NCI-H128 (cell line): ENCODE measurements around the gene EPGN.

ENCODE experiments used
- DNase-seq: peaks from one replicate; lab custom pipeline; 2025; ENCODE audit not compliant: unreplicated experiment; lab: John Stamatoyannopoulos, UW

Gene EPGN, protein sequence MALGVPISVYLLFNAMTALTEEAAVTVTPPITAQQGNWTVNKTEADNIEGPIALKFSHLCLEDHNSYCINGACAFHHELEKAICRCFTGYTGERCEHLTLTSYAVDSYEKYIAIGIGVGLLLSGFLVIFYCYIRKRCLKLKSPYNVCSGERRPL

GRCh38 chr4:74308215-74308614 lies at the start of gene EPGN:
Gene EPGN, plus strand, starts transcription at chr4:74308470. Its CDS starts 64 bp downstream, at chr4:74308534.
- DNase-seq = no peak

DNA sequence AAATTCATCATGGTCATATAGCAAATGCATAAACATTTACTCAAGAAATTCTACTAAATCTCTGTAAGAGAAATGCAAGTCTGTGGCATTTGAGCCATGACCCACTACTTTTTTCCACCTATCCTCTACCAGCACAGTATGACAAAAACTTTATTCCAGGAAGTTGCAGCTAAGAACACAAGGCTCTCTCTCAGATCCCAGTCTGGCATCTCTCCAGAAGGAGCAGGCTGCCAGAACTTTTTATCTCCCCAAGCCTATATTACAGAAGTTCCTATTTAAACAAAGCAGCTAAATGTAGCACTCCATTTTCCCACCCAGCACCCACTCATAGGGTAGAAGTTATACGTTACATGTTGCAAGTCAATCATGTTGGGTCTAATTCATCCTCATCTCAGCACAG lies 49.3 kb upstream of the EPGN start:
- no peak for DNase-seq

GRCh38 chr4:74260036-74260435 lies 48.2 kb upstream of the EPGN start:
- DNase-seq = no peak

DNA sequence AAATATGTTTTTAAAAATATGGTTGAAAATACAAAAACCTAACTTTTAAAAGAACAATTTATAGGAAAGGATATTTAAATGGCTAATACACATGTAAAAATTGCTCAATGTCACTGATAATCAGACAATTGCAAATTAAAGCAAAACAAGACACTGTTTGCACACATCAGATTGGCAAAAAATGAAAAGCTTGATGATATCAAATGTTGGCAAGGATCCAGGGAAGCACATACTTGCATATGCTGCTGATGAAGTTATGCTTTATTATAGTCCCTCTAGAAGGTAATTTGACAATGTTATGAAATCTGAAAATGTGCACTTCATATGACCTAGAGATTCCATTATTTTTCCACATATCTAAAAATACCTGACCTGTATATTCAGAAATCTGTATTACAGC lies 45.7 kb upstream of the EPGN start:
- DNase-seq = no peak

- no peak for DNase-seq
Observed at GRCh38 chr4:74263551-74263950, 44.7 kb upstream of the EPGN start.

- DNase-seq = no peak
Observed at GRCh38 chr4:74266081-74266480, 42.2 kb upstream of the EPGN start.

- DNase-seq = no peak
Observed at GRCh38 chr4:74267998-74268606, 40.2 kb upstream of the EPGN start.

DNA sequence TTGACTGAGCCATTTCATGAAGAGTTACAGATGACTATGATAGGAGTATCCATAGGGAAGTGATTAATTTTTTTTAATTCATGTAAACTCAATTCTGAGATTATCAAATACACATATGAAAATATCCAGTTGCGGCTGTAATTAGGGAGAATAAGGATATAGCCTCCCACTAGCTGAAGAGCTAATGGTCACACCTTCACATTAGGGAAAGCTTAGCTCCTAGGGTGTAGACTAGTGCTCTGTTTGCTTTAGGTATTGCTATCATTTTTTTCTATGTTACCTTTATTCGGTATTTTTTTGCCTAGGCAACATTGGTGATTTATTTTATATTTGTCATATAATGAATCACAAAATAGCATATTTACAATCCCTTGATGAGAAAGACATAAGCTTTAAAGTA lies 39.6 kb upstream of the EPGN start:
- DNase-seq = no peak

GRCh38 chr4:74278490-74278889 lies 29.8 kb upstream of the EPGN start:
- no peak for DNase-seq

DNA sequence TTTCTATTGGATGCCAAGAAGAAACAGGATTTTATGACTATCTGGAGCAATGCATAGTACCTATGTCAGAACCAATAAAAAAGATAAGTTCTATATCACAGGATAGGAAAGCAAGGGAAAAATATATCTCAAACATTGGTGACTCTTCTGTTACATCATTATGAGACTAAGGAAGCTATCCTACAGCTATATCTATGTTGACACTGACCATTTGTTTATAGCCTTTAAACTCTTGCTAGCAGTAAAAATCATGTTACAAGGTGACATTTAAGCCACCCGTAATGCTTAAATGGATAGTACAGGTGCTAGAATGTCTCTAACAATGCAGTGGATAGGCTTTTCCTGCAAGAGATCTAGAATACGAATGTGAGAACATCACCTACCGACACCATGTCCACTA lies 28.6 kb upstream of the EPGN start:
- DNase-seq = no peak

DNA sequence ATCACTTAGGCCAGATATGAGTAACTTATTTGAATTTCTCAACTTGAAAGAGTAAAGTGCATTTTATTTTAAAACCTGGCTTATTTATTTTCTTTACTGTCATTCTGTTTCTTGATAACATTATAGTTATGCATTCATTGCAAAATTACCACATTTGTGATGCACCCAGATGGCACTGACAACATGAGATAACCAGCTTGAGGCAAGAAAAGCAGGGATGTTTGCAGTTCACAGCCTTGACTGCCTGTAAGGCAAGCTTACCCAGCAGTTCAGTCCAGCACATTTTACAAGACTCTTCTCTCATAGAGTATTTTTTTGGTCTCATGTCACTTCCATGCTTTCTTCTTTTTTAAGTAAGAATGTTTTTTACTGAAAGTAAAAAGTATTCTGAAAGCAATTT lies 25.3 kb upstream of the EPGN start:
- DNase-seq = no peak

DNA sequence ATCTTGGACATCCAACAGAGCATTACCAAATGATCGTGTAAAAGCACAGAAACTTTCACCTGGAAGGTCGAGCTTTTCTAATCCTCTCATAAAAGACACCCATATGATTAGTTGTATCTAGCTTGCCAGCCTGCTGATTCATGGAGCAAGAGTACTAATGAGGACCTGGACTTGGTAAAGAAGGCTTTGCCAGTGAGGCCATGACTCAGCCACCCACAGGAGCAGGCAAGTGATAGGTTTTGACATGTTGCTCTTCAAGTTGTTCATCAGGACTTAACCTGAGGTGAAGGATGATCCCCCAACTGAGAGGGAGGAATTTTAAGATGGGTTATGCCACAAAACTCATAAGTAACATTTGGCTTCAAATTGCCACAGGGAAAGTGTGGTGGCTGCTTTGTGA lies 24.7 kb upstream of the EPGN start:
- DNase-seq = no peak

- no peak for DNase-seq
Observed at GRCh38 chr4:74284053-74284452, 24.2 kb upstream of the EPGN start.

DNA sequence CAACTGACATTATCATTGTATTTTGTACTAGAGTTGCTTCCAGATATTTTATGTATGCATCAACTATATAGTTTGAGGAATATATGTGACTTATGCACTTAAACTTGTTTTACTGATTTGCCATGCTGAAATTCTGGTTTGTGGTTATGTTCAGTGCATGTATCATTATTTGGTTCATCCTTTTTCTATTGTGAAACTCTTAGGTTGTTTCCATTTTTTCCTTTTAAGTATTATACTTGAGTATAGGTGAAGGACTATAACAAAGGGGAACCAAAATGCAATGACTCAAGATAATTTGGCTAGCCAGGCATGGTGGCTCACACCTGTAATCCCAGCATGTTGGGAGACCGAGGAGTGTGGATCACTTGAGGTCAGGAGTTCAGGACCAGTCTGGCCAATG lies 21.1 kb upstream of the EPGN start:
- DNase-seq = no peak

- DNase-seq = no peak
Observed at GRCh38 chr4:74287791-74288190, 20.5 kb upstream of the EPGN start.

DNA sequence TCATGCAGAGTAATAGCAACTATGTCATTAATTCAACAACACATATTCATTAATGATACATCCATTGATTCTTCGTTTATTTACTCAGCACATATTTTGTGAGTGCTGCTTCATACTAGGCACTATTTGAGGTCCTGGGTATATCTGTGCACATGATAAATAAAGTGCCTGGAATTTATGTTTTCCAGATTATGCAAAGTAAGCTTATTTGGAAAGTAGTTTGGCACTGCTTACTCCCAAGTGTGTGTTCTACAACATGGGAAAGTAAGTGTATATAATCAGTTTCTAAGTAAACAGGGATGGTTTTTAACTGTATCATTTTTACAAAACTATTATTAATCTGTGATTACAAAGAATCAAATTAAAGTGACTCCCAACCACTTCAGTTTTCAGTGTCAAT lies 16.8 kb upstream of the EPGN start:
- DNase-seq = no peak

GRCh38 chr4:74292111-74292870 lies 16.0 kb upstream of the EPGN start:
- DNase-seq = no peak

DNA sequence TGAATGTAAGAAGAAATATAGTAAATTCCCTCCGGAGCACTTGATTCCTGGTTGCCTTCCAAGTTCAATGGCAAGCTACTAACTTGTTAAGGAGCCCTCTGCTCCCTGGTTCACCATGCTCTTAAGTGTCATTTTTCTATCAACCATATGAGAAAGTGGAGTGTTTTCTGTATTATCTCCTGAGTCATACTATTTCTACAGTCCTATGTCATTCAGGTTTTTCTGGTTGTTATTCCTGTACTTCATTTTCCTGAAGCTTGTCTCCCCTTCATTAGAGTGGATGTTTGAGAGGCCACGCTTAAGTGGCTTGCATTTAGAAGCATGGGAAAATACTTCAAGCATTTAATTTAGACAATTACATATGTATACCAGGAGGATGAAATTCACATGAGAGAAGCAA lies 14.7 kb upstream of the EPGN start:
- no peak for DNase-seq

- DNase-seq = no peak
Observed at GRCh38 chr4:74294681-74295080, 13.6 kb upstream of the EPGN start.

DNA sequence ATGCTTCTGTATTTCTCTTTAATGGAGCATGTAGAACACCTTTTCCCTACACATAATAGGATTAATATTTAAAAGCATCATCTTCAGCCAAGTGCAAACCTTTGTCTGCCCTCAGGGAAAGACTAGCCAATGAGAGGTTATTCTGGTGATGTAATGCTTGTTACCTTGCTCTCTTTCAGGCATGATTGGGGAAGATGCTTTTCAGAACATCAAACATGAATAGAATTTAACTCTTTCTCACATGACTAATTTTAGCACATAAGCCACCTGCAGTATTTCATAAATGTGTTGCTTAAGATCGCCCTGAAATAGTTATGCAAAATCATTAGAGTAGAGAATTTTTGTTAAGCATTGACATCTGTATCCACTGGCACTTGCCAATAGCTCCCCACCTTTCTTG lies 10.7 kb upstream of the EPGN start:
- no peak for DNase-seq

GRCh38 chr4:74304095-74304625 lies 4.1 kb upstream of the EPGN start:
- DNase-seq = no peak

DNA sequence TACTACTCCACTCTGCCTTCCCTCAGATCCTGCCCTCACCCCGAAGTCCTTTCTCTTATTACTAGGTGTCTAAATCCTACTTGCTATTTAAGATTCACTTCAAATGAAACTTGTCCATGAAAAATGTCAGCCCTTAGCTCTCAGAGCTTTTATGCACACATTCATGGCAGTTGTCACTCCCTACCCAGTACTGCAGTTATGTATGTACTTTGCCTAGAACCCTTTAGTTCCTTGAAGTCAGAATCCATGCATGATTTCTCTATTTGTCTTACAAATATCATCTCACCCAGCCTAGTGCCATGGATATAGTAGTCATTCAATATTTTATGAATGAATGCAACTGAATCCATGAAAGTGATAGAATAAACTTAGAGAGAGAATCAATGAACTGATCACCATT lies 3.3 kb upstream of the EPGN start:
- no peak for DNase-seq
